ENCODE results near the gene ASPG.

Gene ASPG

GRCh38 chr14:104128981-104129380 is 43.5 kb downstream of the ASPG start:
- ChIA-PET POLR2A (no interaction called here), CTCF (interaction anchor here (0.6 to 4.1 kb wide), 6 partner anchors 36 to 436 kb away, joined by 3 to 41 read pairs (median 6); no protein-coding TSS in a partner anchor)
- Histone ChIP-seq H3K27ac (ENCODE audit: extremely low read depth, low read depth, low read length) (no peak overlapping the region), H3K4me3 (ENCODE audit: low read depth, low read length) (no peak overlapping the region), H3K9me3 (ENCODE audit: control insufficient read depth, insufficient read depth, low read depth, low read length) (no peaks in the 10 kb centered on the region), H3K4me1 (ENCODE audit: control insufficient read depth, insufficient read depth, low read length) (no peaks in the 10 kb centered on the region), H3K36me3 (ENCODE audit: control insufficient read depth in 2 of 2, insufficient read depth in 1 of 2, low read length in 2 of 2) (no peaks in the 10 kb centered on the region)
- TF ChIP-seq IKZF3 (tag by site-specific recombination; IDR thresholded peaks at IDR 0.05) (no peak), ZNF26 (tag by site-specific recombination; IDR thresholded peaks at IDR 0.05) (no peak), ZNF626 (tag by site-specific recombination; IDR thresholded peaks at IDR 0.05) (no peak), OVOL3 (tag by site-specific recombination; IDR thresholded peaks at IDR 0.05) (no peak), ZNF76 (tag by site-specific recombination; IDR thresholded peaks at IDR 0.05; ENCODE audit: borderline replicate concordance, low read depth) (no peak), ZNF571 (tag by site-specific recombination; IDR thresholded peaks at IDR 0.05) (no peak), ZNF423 (tag by site-specific recombination; IDR thresholded peaks at IDR 0.05) (no peak), ZNF501 (tag by site-specific recombination; IDR thresholded peaks at IDR 0.05) (no peak), ZNF701 (tag by site-specific recombination; IDR thresholded peaks at IDR 0.05) (no peak), ZNF747 (tag by site-specific recombination; IDR thresholded peaks at IDR 0.05) (no peak), ZNF518A (tag by site-specific recombination; conservative IDR thresholded peaks at IDR 0.05; ENCODE audit: low read depth) (no peak)

DNA sequence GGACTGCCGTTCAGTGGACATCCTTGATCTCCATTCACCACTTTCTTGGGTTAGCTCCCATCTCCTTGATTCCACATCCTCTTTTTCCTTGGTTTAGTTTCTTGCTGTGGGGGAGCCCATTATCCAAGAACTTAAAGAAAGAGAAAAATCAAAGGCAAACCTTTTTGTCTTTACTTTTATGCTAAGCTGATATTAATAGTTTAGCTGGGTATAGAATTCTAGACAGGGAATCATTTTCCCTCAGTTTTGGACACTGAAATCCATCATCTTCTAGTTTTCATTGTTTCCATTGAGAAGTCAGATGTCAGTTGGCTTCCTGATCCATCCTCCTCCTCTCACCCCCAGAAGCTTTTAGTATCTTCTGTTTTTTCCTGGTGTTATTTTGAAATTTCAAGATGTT is 44.1 kb downstream of the ASPG start:
- no peak for TF ChIP-seq ZNF654 (tag by site-specific recombination; IDR thresholded peaks at IDR 0.05; ENCODE audit: low read depth)
- peak; percentile 68 for TF ChIP-seq SETDB1 (IDR thresholded peaks at IDR 0.05; ENCODE audit: insufficient read length, low read length)
- Histone ChIP-seq H3K9me3 (ENCODE audit: control insufficient read depth, insufficient read depth, low read depth, low read length) (no peaks in the 10 kb centered on the region), H3K36me3 (ENCODE audit: control insufficient read depth in 2 of 2, insufficient read depth in 1 of 2, low read length in 2 of 2) (no peaks in the 10 kb centered on the region), H3K4me1 (ENCODE audit: control insufficient read depth, insufficient read depth, low read length) (no peaks in the 10 kb centered on the region), H3K4me3 (ENCODE audit: low read depth, low read length) (no peak overlapping the region), H3K27ac (ENCODE audit: extremely low read depth, low read depth, low read length) (no peak overlapping the region)
- ChIA-PET POLR2A (no interaction called here), CTCF (interaction anchor here (0.5 to 4.1 kb wide), 6 partner anchors 8 to 435 kb away, joined by 3 to 41 read pairs (median 4); no protein-coding TSS in a partner anchor)

DNA sequence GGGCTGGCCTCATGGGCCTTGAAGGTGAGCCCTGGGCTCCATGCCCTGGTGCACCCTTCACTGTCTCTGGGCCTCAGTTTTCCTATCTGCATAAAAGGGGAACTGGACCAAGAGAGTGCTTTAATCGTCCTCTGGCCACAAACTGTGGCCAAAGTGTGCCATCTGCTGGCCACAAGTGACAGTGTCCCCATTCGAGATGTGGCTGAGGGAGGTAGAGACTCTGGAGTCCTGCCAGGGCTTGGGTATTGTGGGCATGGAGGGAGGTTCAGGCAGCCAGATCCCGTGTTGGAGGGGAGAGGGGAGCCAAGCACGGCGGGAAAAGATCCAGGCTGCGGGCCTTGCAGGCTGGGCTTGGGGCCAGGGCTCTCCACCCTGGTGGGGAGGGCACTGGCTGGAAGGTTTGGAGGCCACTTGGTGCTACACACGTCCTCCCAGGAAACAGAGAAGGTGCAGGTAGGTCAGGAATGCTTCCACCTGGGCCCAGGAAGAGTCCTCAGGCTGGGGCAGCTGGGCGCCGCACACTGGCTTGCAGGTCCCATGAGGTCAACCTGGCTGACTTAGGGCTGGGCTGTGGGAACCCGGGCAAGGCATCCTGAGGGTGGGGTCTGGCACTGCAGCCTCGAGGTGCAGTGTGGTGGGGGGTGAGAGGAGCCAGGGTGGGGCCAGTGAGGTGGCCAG is 45.6 kb downstream of the ASPG start:
- CTCF ChIA-PET, result interaction anchor here (0.7 to 4.1 kb wide), 10 partner anchors 9 to 434 kb away, joined by 3 to 41 read pairs (median 4); no protein-coding TSS in a partner anchor
- H3K9me3 ChIP-seq (ENCODE audit: control insufficient read depth, insufficient read depth, low read depth, low read length), result no peaks in the 10 kb centered on the region
- no peaks in the 10 kb centered on the region; the same call in 1 of the 2 replicates for H3K4me1 ChIP-seq (ENCODE audit: control insufficient read depth, insufficient read depth, low read length)
- no peaks in the 10 kb centered on the region for H3K36me3 ChIP-seq (ENCODE audit: control insufficient read depth in 2 of 2, insufficient read depth in 1 of 2, low read length in 2 of 2)
- H3K4me3 ChIP-seq (ENCODE audit: low read depth, low read length), result no peak overlapping the region
- POLR2A ChIA-PET, result no interaction called here
- no peak overlapping the region for H3K27ac ChIP-seq (ENCODE audit: extremely low read depth, low read depth, low read length)
- TF ChIP-seq HIC1 (tag by site-specific recombination; IDR thresholded peaks at IDR 0.05) (no peak), ZNF585B (tag by site-specific recombination; IDR thresholded peaks at IDR 0.05) (0 out of 2 replicates have a peak, but pooled peaks have one; percentile 8), ZNF624 (tag by site-specific recombination; IDR thresholded peaks at IDR 0.05) (no peak), ZBTB6 (tag by site-specific recombination; IDR thresholded peaks at IDR 0.05) (no peak), ZFP41 (tag by site-specific recombination; IDR thresholded peaks at IDR 0.05; ENCODE audit: borderline replicate concordance) (no peak), ZNF521 (tag by site-specific recombination; IDR thresholded peaks at IDR 0.05) (no peak), ZNF223 (tag by site-specific recombination; IDR thresholded peaks at IDR 0.05) (0 out of 2 replicates have a peak, but pooled peaks have one; percentile 16), ZBTB20 (tag by site-specific recombination; IDR thresholded peaks at IDR 0.05) (peak; percentile 57; the same call in 1 of the 2 replicates), ZNF221 (tag by site-specific recombination; IDR thresholded peaks at IDR 0.05; ENCODE audit: borderline replicate concordance) (no peak)

Measured in HEK293 (cell line).